ENCODE data around the gene PHKA2. TPM values are rescaled to one million over a fixed set of nuclear protein-coding genes. Genes with fewer than 3 reads are reported as not detected.

The PHKA2 gene
- total RNA-seq, 4 donors from 2014 or later = 18.0 to 32.7 (median 26.6) TPM

DNA sequence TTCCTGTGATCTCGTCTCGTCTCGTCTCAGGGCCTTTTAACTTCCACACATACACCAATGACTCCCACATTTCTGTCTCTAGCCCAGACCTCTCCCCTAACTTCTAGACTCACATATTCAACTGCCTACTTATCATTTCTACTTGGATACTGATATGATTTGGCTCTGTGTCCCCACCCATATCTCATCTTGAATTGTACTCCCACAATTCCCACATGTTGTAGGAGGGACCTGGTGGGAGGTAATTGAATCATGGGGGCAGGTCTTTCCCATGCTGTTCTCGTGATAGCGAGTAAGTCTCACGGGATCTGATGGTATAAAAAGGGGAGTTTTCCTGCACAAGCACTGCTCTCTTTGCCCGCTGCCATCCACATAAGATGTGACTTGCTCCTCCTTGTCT is 8.9 kb downstream of the PHKA2 start:
- 85 to 98% methylated on average over 7 of the region's 7 CpGs for WGBS, 2 donors
- DNase-seq (ENCODE audit: low spot score in 2 of 2) = no peak
- Histone ChIP-seq H3K27ac (no peak overlapping the region), H3K27me3 (no peaks in the 10 kb centered on the region), H3K4me3 (no peak overlapping the region), H3K9me3 (no peaks in the 10 kb centered on the region), H3K4me1 (no peaks in the 10 kb centered on the region), H3K36me3 (no peaks in the 10 kb centered on the region)
- TF ChIP-seq, protein P1, sequence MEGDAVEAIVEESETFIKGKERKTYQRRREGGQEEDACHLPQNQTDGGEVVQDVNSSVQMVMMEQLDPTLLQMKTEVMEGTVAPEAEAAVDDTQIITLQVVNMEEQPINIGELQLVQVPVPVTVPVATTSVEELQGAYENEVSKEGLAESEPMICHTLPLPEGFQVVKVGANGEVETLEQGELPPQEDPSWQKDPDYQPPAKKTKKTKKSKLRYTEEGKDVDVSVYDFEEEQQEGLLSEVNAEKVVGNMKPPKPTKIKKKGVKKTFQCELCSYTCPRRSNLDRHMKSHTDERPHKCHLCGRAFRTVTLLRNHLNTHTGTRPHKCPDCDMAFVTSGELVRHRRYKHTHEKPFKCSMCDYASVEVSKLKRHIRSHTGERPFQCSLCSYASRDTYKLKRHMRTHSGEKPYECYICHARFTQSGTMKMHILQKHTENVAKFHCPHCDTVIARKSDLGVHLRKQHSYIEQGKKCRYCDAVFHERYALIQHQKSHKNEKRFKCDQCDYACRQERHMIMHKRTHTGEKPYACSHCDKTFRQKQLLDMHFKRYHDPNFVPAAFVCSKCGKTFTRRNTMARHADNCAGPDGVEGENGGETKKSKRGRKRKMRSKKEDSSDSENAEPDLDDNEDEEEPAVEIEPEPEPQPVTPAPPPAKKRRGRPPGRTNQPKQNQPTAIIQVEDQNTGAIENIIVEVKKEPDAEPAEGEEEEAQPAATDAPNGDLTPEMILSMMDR (IDR thresholded peaks at IDR 0.05) = no peak
- TF ChIP-seq EP300 (IDR thresholded peaks at IDR 0.05) (no peak), POLR2A (IDR thresholded peaks at IDR 0.05) (no peak)

DNA sequence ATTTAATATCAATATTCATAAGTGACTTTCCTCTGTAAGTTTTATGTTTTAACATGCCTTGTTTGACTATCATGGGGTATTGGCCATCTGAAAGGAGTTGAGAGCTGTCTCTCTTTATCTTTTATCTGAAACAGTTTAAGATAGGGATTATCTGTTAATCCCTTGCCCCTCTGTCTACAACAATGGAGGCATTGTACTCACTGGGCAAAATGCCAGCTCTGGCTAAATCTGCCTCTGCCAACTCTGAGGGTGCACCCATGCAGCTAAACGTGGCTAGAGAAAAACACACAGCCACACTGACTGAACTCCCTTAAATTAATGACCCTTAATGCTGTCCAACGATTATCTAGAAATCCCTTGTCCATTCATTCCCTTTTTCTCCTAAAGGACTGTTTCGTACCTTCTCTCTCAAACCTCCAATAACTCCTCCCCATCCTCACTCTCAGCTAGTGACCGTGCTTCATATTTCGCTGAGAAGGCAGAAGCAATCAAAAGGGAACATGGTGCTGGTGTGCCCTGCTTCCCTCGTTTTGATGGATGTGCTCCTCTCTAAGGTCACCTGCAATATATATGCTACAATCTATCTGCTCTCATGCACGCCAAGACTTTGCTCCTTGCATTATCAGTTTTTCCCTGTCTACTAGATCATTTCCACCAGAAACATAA is 10.3 kb downstream of the PHKA2 start:
- no peak for DNase-seq (ENCODE audit: low spot score in 2 of 2)
- 46 to 55% methylated on average over 7 of the region's 7 CpGs for WGBS, 2 donors
- H3K27ac ChIP-seq = no peak overlapping the region
- H3K4me3 ChIP-seq = no peak overlapping the region
- TF ChIP-seq, protein P1 (IDR thresholded peaks at IDR 0.05) = no peak
- TF ChIP-seq EP300 (IDR thresholded peaks at IDR 0.05) (no peak), POLR2A (IDR thresholded peaks at IDR 0.05) (no peak)
- H3K36me3 ChIP-seq = no peaks in the 10 kb centered on the region
- H3K27me3 ChIP-seq = no peaks in the 10 kb centered on the region
- no peaks in the 10 kb centered on the region for H3K9me3 ChIP-seq
- no peaks in the 10 kb centered on the region for H3K4me1 ChIP-seq

DNA sequence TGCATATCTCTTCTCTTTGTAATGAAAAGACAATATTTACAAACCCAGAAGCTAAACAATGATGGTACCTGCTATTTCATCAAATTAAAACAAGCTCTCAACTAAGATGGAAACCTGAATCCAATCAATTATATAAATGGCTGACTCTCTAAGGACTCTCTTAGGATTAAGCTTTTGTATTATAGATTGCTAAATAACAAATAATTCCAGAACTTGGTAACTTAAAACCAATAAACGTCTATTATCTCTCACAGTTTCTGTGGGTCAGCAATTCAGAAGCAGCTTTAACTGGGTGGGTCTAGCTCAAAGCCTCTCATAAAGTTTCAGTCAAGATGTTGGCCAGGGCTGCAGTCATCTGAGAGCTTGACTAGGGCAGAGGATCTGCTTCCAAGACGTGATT is 12.4 kb downstream of the PHKA2 start:
- Histone ChIP-seq H3K36me3 (no peaks in the 10 kb centered on the region), H3K4me3 (no peak overlapping the region), H3K27ac (no peak overlapping the region), H3K27me3 (no peaks in the 10 kb centered on the region), H3K4me1 (no peaks in the 10 kb centered on the region), H3K9me3 (no peaks in the 10 kb centered on the region)
- no peak for TF ChIP-seq EP300 (IDR thresholded peaks at IDR 0.05)
- no peak for TF ChIP-seq POLR2A (IDR thresholded peaks at IDR 0.05)
- TF ChIP-seq, protein P1 (IDR thresholded peaks at IDR 0.05) = no peak
- 54 to 56% methylated on average over 2 of the region's 2 CpGs for WGBS, 2 donors
- DNase-seq (ENCODE audit: low spot score in 2 of 2) = no peak

DNA sequence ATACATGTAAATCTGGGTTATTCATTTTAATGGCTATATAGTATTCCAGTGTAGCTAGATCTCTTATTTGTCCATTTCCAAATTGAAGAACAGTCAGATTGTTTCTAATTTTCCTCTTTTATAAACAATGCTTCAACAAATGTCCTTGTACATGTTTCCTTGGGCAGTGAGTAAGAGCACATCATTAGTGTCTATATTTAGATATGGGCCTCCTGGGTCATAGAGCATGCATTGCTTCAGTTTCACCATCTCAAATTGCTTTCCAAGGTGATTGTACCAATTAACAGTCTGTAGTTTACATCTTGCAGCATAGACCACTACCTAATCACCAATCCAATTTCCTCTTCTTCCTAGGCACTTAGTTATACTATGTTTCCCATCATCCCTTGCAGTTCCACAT is 13.4 kb downstream of the PHKA2 start:
- H3K36me3 ChIP-seq = no peaks in the 10 kb centered on the region
- TF ChIP-seq EP300 (IDR thresholded peaks at IDR 0.05) (no peak), POLR2A (IDR thresholded peaks at IDR 0.05) (no peak)
- TF ChIP-seq, protein P1 (IDR thresholded peaks at IDR 0.05) = no peak
- H3K4me1 ChIP-seq = no peaks in the 10 kb centered on the region
- H3K27ac ChIP-seq = no peak overlapping the region
- no peak for DNase-seq (ENCODE audit: low spot score in 2 of 2)
- H3K9me3 ChIP-seq = no peaks in the 10 kb centered on the region
- H3K27me3 ChIP-seq = no peaks in the 10 kb centered on the region
- no peak overlapping the region for H3K4me3 ChIP-seq

DNA sequence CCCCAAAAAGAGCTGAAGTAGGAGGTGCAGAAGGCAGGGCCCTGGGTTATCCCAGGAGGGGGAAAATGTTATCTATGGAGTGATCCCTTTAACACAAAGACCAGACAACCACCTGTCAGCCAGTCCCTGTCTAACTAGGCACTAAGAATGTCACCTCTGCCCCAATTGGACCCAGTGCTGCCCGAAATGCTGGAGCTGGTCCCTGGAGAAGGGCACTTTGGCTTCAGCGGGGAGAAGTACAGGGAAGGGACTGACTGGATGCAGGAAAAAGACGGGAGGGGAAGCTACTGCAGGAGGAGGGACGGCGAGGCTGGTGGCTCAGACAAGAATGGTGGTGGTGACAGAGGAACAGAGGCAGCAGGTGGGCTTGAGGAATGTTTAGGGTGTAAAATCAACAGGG is 17.3 kb downstream of the PHKA2 start:
- H3K4me1 ChIP-seq = no peaks in the 10 kb centered on the region
- no peak overlapping the region for H3K27ac ChIP-seq
- TF ChIP-seq, protein P1 (IDR thresholded peaks at IDR 0.05) = no peak
- TF ChIP-seq EP300 (IDR thresholded peaks at IDR 0.05) (no peak), POLR2A (IDR thresholded peaks at IDR 0.05) (no peak)
- H3K4me3 ChIP-seq = no peak overlapping the region
- 83 to 94% methylated on average over 5 of the region's 5 CpGs for WGBS, 2 donors
- no peaks in the 10 kb centered on the region for H3K9me3 ChIP-seq
- no peaks in the 10 kb centered on the region for H3K36me3 ChIP-seq
- H3K27me3 ChIP-seq = no peaks in the 10 kb centered on the region
- no peak for DNase-seq (ENCODE audit: low spot score in 2 of 2)
